Lower leg skin (tissue), 4 donors: ENCODE measurements around the gene RNF113B. TPM values are rescaled to one million over a fixed set of nuclear protein-coding genes. Genes with fewer than 3 reads are reported as not detected.
A peak's percentile ranks its signal among the peaks of the same experiment; 100 is the strongest.

ENCODE experiments used
- DNase-seq, 2 donors: peaks; one replicate each; pipeline ENCODE4 v3.0.0-alpha.2; 2019; ENCODE audit warnings: low spot score in 2 of 2
- H3K4me3 ChIP-seq: fragments of 200-600 bp; sonication (generic); 2 replicates; pipeline ENCODE4 v1.5.1; 2017; ENCODE audit warnings: mild to moderate bottlenecking, low read depth; ENCODE audit not compliant: poor library complexity, severe bottlenecking
- POLR2A ChIP-seq, 2 donors: fragments of 450-650 bp; IDR thresholded peaks; one replicate each; pipeline ENCODE4 v1.6.1; 2016 to 2017; ENCODE audit warnings: antibody characterized with exemption in 2 of 2, mild to moderate bottlenecking in 1 of 2, moderate library complexity in 1 of 2
- WGBS, 2 donors: methylation state at CpG; one replicate each; pipeline ENCODE4 v1.1.5; 2018; 5-methylcytosine and 5-hydroxymethylcytosine counted together
- intact Hi-C: fragments of 100-400 bp; cut with DNase I; formaldehyde crosslinking; loops from one replicate; pipeline ENCODE4 v1.15.0; 2023; ENCODE audit warnings: low total_unique reads
- total RNA-seq, 4 donors: library from RNA; depleted of rRNA; stranded (reverse); fragments of >200 nt; gene quantifications; one replicate each; pipeline ENCODE4 v1.1.0, GENCODE V29; 2016
- TF ChIP-seq, protein P1 (sequence below), 3 donors: fragments of 450-650 bp; IDR thresholded peaks; one replicate each; pipeline ENCODE4 v1.5.1; 2016; ENCODE audit warnings: antibody characterized with exemption in 3 of 3, mild to moderate bottlenecking in 3 of 3, moderate library complexity in 2 of 3

The RNF113B gene
- total RNA-seq, 4 donors from 2014 or later: not detected

DNA sequence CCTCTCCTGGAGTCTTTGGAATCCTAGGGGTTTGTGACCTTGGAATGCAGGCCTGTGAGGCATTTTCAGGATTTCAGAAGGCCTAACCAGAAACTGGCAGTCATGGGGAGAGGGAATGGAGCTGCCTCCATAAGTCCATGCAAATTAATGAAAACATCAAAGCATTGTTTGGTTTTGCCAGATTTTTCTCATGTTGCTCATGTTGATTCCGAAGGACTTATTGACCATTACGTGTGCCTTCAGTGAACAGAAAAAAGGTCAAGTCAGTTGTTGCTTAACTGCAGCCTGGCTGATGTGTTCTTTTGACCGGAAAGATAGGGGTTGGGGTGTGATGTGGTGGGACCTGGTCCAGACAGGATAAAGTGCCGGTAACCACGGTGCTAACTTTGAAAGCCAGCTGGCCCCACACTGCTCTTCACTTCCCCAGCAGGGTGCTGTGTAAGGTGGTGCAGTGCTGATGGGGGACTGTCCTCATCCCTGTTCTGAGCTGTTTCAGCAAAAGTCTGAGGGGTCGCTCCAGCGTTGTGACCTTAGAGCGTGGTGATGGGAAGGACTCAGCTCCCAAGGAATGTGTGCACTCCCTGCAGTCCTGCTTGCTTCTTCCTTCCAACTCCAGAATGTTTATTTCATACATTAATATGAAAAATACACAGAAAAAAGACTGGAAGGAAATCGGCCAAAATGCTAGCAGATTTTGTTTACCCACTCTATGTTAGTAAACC is 3.5 kb downstream of the RNF113B start:
- intact Hi-C loops: no loop called here
- no peak overlapping the region for H3K4me3 ChIP-seq
- DNase-seq: no peak
- WGBS, 2 donors: 42 to 55% methylated on average over 9 of the region's 9 CpGs
- no peak for TF ChIP-seq POLR2A (IDR thresholded peaks at IDR 0.05)
- TF ChIP-seq, protein P1, sequence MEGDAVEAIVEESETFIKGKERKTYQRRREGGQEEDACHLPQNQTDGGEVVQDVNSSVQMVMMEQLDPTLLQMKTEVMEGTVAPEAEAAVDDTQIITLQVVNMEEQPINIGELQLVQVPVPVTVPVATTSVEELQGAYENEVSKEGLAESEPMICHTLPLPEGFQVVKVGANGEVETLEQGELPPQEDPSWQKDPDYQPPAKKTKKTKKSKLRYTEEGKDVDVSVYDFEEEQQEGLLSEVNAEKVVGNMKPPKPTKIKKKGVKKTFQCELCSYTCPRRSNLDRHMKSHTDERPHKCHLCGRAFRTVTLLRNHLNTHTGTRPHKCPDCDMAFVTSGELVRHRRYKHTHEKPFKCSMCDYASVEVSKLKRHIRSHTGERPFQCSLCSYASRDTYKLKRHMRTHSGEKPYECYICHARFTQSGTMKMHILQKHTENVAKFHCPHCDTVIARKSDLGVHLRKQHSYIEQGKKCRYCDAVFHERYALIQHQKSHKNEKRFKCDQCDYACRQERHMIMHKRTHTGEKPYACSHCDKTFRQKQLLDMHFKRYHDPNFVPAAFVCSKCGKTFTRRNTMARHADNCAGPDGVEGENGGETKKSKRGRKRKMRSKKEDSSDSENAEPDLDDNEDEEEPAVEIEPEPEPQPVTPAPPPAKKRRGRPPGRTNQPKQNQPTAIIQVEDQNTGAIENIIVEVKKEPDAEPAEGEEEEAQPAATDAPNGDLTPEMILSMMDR (IDR thresholded peaks at IDR 0.05): no peak

GRCh38 chr13:98172590-98173422 is 4.3 kb downstream of the RNF113B start:
- no peak for TF ChIP-seq POLR2A (IDR thresholded peaks at IDR 0.05)
- TF ChIP-seq, protein P1 (IDR thresholded peaks at IDR 0.05): no peak
- 27 to 30% methylated on average over 7 of the region's 7 CpGs for WGBS, 2 donors
- no peak for DNase-seq
- no peak overlapping the region for H3K4me3 ChIP-seq
- intact Hi-C loops: no loop called here

- peak; percentile 34 to 87 for DNase-seq
- TF ChIP-seq, protein P1 (IDR thresholded peaks at IDR 0.05): no peak
- no peak for TF ChIP-seq POLR2A (IDR thresholded peaks at IDR 0.05)
- H3K4me3 ChIP-seq: no peak overlapping the region
- WGBS, 2 donors: 21 to 25% methylated on average over 14 of the region's 14 CpGs
- intact Hi-C loops: no loop called here
Measured at GRCh38 chr13:98171900-98172589, 5.0 kb downstream of the RNF113B start.

DNA sequence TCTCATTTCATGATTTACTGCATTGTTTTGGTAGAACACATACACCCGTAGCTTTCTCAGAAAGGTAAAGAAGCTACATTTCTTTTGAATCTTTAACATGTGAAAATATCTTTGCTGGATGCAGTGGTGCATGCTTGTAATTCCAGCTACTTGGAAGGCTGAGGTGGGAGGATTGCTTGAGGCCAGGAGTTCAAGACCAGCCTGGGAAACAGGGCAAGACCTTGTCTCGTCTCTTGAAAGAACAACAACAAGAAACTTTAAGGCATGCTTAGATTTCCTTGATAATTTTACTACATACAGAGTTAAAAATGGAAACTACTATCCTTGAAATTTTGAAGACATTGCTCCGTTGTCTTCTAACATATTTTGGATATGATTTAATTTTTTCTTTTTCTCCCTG is 7.7 kb downstream of the RNF113B start:
- intact Hi-C loops: no loop called here
- no peak overlapping the region for H3K4me3 ChIP-seq
- 72 to 86% methylated on average over 3 of the region's 3 CpGs for WGBS, 2 donors
- TF ChIP-seq, protein P1 (IDR thresholded peaks at IDR 0.05): no peak
- TF ChIP-seq POLR2A (IDR thresholded peaks at IDR 0.05): no peak
- no peak for DNase-seq

GRCh38 chr13:98162935-98163334 is 14.1 kb downstream of the RNF113B start:
- DNase-seq: no peak
- 95 to 99% methylated on average over 5 of the region's 5 CpGs for whole genome bisulfite sequencing, 2 donors
- no peak overlapping the region for H3K4me3 ChIP-seq
- intact Hi-C loops: no loop called here
- TF ChIP-seq, protein P1 (IDR thresholded peaks at IDR 0.05): no peak
- TF ChIP-seq POLR2A (IDR thresholded peaks at IDR 0.05): no peak
